ENCODE data around the gene MLST8. TPM values are rescaled to one million over a fixed set of nuclear protein-coding genes. Genes with fewer than 3 reads are reported as not detected.

The MLST8 gene
- total RNA-seq, 1 experiment from 2014 or later, result 58.7 TPM

DNA sequence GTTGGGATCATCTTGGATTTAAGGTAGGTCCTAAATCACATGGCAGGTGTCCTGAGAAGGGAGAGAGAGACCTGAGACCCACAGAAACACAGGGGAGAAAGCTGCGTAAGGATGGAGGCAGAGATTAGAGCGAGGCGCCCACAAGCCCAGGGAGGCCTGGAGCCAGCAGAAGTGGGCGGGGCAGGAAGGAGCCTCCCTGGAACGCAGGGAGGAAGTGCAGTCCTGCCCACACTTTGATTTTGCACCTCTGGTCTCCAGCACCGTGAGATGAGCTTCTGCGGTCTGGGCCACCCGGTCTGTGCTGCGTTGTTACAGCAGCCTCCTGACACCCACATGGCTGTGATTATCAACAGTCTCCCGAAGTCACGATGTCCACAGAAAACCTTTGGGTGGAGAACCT is 37.3 kb downstream of the MLST8 start:
- ChIA-PET POLR2A (interaction anchor here (0.9 kb wide), 1 partner anchor 9 kb away, joined by 3 read pairs; the partner anchor contains the start of gene ECI1), RAD21 (ENCODE audit: low non-redundant PET in 1 of 2, low total read pairs in 2 of 2, uncharacterized antibody in 2 of 2, unreplicated experiment in 2 of 2) (no interaction called here), CTCF (no interaction called here)
- Histone ChIP-seq H3K27ac (ENCODE audit: low read depth, low read length) (no peak overlapping the region), H3K4me2 (ENCODE audit: low read length) (no peak overlapping the region), H3K79me2 (ENCODE audit: insufficient read depth, low read length) (peaks cover 45% of the 10 kb centered on the region), H3K36me3 (ENCODE audit: control insufficient read depth in 1 of 2, insufficient read depth in 2 of 2, low read length in 2 of 2) (peaks cover 21 to 44% of the 10 kb centered on the region in 2 experiments; a peak in 3 of 4 replicates), H2AFZ (ENCODE audit: low read depth, low read length, poor library complexity, severe bottlenecking) (no peak overlapping the region), H4K20me1 (ENCODE audit: insufficient read depth) (no peaks in the 10 kb centered on the region), H3K9me3 (ENCODE audit: control insufficient read depth in 1 of 2, insufficient read depth in 1 of 2, low read depth in 1 of 2, low read length in 2 of 2) (no peaks in the 10 kb centered on the region), H3K9me2 (ENCODE audit: insufficient read depth) (no peaks in the 10 kb centered on the region), H3K9ac (ENCODE audit: low read length) (no peak overlapping the region), H3K4me1 (ENCODE audit: control insufficient read depth in 1 of 2, insufficient read depth in 2 of 2, low read length in 2 of 2) (peaks cover 0 to 17% of the 10 kb centered on the region in 2 experiments; a peak in 2 of 4 replicates), H3K4me3 (replicated peaks in 1 of 2; ENCODE audit: low read depth in 1 of 2, low read length in 2 of 2) (no peak overlapping the region), H3K27me3 (ENCODE audit: insufficient read depth, low read length) (no peaks in the 10 kb centered on the region)
- no TSS peak for BruUV-seq (replicated peaks)
- no peak for ATAC-seq
- TF ChIP-seq RAD21 (IDR thresholded peaks at IDR 0.05; ENCODE audit: low read depth) (no peak), YY1 (IDR thresholded peaks at IDR 0.05; ENCODE audit: extremely low read depth, insufficient replicate concordance, low read depth, low read length) (no peak), ZFX (IDR thresholded peaks at IDR 0.05) (no peak), POLR2A (IDR thresholded peaks at IDR 0.05; ENCODE audit: borderline replicate concordance, extremely low read depth, insufficient read depth, insufficient read length) (no peak), ELF1 (IDR thresholded peaks at IDR 0.05; ENCODE audit: borderline replicate concordance, low read depth) (no peak), EZH2phosphoT487 (IDR thresholded peaks at IDR 0.05; ENCODE audit: borderline replicate concordance) (no peak), FOSL1 (IDR thresholded peaks at IDR 0.05; ENCODE audit: low read depth) (no peak), SIN3A (IDR thresholded peaks at IDR 0.05; ENCODE audit: low read depth) (no peak), SP1 (IDR thresholded peaks at IDR 0.05; ENCODE audit: low read depth) (no peak), CBX3 (IDR thresholded peaks at IDR 0.05; ENCODE audit: low read depth) (no peak), SRF (IDR thresholded peaks at IDR 0.05; ENCODE audit: low read depth) (no peak), POLR2AphosphoS5 (IDR thresholded peaks at IDR 0.05; ENCODE audit: low read depth, low read length) (no peak), CEBPB (IDR thresholded peaks at IDR 0.05; ENCODE audit: low read depth) (no peak), EGR1 (IDR thresholded peaks at IDR 0.05; ENCODE audit: low read depth) (no peak), EZH2 (IDR thresholded peaks at IDR 0.05) (no peak), ZNF274 (IDR thresholded peaks at IDR 0.05; ENCODE audit: low read depth, low read length) (no peak), JUND (IDR thresholded peaks at IDR 0.05) (no peak)
- TF ChIP-seq, protein P1, sequence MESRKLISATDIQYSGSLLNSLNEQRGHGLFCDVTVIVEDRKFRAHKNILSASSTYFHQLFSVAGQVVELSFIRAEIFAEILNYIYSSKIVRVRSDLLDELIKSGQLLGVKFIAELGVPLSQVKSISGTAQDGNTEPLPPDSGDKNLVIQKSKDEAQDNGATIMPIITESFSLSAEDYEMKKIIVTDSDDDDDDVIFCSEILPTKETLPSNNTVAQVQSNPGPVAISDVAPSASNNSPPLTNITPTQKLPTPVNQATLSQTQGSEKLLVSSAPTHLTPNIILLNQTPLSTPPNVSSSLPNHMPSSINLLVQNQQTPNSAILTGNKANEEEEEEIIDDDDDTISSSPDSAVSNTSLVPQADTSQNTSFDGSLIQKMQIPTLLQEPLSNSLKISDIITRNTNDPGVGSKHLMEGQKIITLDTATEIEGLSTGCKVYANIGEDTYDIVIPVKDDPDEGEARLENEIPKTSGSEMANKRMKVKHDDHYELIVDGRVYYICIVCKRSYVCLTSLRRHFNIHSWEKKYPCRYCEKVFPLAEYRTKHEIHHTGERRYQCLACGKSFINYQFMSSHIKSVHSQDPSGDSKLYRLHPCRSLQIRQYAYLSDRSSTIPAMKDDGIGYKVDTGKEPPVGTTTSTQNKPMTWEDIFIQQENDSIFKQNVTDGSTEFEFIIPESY (IDR thresholded peaks at IDR 0.05; ENCODE audit: extremely low read depth, insufficient replicate concordance, low read length), result no peak
- TF ChIP-seq, protein P2, sequence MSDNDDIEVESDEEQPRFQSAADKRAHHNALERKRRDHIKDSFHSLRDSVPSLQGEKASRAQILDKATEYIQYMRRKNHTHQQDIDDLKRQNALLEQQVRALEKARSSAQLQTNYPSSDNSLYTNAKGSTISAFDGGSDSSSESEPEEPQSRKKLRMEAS (IDR thresholded peaks at IDR 0.05), result no peak
- TF ChIP-seq, protein P3, sequence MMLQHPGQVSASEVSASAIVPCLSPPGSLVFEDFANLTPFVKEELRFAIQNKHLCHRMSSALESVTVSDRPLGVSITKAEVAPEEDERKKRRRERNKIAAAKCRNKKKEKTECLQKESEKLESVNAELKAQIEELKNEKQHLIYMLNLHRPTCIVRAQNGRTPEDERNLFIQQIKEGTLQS (IDR thresholded peaks at IDR 0.05), result no peak
- intact Hi-C loops (cut with micrococcal nuclease), result no loop called here
- DNase-seq (ENCODE audit: low read depth, low spot score), result no peak
